GM19099 (cell line): Measurements from ENCODE around the gene UTS2R.

Experiments used
- POLR2A ChIP-seq: IDR thresholded peaks from 3 replicates; pipeline ENCODE4 v1.6.1; 2011; ENCODE audit warnings: low read depth; ENCODE audit not compliant: insufficient read length; ENCODE audit errors: extremely low read depth

The UTS2R gene

DNA sequence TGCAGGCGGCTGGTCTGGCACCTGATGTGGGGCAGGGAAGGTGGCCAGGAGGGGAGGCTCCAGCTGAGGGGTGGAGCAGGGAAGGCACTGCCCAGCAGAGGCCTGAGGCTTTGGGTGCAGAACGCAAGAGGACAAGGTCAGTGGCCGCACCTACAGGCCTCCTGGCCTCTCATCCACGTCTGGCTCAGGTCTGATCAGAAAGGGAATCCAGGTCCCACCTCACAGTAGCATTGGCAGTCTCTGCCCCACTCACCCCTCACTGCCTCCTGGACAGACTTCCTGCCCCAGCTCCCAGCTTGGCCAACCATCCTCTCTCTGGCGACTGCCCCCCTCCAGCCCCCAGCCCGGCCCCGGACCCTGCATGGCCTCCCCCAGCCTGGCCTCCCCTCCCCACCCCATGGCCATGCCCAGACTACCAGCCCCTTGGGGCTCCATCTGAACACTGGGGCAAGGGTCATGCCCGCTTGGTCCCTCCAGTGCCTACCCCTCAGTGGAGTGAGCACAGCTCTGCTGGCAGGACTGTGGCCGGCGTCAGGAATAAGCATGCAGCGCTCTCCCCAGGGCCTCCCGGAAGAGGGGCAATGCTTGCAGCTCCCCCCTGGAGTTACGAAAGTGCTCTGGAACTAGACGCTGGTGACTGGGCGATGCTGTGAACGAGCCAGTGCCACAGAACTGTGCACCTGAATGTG, 4.6 kb downstream of the UTS2R start:
- TF ChIP-seq POLR2A = no peak

DNA sequence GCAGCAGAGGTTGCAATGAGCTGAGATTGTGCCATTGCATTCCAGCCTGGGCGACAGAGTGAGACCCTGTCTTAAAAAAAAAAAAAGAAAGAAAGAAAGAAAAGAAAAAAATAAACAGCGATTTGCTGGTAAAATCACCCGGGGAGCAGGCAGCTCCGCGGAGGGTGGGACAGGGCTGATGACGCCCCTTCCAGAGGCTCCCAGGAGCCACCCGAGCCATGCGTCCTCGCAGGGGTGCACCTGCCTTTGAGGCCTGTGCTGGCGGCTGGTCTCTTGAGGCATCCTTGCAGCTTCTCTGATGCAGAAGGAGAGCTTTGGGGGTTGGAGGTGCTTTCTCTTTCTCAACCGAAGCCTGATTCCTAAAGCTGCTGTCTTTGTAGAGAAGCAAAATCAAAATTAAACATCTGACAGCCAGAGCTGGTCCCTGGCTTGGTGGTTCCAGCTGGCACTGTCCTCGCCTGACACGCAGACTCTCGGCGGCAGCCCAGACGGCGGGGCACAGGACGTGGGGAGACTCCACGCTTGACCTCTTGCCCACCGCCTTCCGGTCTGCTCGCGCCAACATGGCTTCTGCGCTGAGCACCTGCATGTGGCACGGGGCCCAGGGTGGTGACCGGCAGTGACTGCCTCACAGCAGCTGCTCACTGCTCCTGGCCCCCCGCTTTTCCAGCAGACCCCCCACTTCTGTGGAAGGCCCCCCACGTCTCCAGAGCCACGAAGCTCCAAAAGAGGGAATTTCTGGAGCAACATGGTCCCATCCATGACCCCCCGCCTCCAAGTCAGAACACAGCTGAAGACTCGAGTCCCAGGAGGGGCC, 6.6 kb downstream of the UTS2R start:
- no peak for TF ChIP-seq POLR2A

DNA sequence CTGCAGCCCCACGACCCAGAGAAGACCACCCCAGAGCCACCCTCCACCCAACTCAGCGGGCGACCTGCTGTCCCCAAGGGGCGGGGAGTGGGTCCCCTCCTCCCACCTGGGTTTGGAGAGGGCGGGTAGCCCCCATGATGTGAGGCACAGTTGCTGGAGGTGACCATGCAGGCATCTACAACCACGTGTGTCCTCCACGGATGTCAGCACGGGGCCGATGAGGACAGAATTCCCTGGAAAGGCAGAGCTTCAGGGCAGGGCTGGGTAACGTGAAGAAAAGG, 7.1 kb downstream of the UTS2R start:
- no peak for TF ChIP-seq POLR2A

DNA sequence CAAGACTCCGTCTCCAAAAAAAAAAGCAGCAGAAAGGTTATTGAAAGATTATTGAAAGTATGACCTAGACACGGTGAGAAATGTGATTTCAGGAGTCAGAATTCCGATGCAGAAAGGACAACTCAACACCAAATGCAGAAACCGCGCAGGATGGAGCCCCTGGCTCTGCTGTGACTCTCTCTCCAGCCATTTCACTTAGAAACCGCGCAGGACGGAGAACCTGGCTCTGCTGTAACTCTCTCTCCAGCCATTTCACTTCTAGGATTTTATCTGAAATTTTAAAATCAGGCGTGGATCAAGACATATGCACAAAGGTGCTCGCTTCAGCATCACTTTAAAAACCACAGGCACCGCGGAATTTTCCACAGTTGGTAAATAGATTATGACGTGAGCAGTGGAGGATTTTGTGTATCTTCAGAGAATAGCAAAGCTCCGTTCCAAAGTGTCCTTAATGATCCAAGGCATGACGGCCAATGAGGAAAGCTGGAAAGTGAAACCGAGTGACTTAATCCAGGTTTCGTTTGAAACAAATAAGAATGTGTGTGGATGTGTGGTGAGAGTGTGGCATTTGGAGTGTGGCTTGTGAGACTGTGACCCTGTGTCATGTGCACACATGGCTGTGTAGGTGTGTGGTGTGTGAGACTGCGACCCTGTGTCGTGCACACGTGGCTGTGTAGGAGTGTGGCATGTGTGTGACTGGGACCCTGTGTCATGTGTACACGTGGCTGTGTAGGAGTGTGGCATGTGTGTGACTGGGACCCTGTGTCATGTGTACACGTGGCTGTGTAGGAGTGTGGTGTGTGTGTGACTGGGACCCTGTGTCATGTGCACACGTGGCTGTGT, 9.5 kb downstream of the UTS2R start:
- no peak for TF ChIP-seq POLR2A

DNA sequence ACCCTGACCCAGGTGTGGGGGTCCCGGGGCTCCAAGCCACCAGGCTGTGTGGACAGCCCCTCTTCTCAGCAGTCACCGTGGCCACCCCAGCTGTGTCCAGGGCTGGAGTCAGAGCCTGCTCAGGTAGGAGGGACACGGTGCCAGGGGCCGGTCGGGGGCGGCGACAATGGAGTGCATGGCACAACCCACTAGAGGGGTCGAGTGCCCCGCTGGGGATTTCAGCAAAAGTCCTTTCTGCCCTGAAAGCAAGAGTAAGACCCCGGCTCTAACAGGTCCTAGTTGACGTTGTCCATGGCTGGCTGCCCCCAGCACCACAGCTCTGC, 11.3 kb downstream of the UTS2R start:
- TF ChIP-seq POLR2A = no peak

DNA sequence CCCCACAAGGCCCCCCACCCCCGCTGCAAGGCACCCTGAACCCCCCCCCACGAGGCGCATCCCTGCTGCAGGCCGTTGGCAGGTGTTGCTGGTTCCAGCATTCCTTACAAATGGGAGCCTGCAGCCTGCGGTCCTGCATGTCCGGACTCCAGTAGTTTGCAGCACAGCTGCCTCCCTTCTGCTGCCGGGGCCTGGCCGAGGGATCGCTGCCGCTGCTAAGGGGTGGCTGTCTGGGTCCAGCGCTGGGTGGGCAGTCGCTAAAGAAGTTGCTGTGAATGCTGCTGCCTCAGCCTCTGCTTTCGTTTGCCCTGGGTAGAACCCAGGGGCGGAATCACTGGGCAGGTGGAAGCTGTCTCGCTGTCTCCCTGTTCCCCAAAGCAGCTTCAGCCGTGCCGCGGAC, 11.8 kb downstream of the UTS2R start:
- TF ChIP-seq POLR2A = no peak

DNA sequence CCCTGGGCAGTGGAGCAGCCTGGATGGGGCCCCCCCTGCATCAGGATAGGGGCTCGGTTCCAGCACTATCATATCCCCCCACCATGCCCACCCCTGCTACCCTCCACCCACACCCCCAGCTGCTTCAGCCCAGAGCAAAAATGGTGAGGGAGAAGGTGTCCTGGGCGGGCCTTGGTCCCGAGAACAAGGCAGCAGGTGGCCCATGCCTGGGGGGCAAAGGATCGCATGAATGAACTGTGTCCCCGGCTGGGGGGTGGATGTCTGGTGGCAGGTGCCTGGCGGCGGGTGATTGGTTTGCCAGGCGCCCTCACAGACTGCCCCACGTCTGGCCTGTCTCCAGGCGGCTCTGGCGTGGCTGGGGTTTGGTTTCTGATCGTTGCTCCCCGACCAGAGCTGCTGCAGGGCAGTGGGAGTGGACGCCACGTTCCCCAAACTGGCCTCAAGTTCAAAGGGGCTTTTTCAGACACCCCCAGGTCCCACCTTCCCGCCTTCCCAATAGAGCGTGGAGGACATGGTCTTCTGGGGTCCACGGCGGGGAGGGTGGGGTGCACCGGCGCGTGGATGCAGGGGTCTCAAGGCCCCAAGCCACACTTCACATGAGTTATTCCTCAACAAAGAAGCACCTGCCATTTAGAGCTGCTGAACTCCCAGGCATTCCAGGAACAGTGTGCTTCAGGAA, 12.6 kb downstream of the UTS2R start:
- no peak for TF ChIP-seq POLR2A

DNA sequence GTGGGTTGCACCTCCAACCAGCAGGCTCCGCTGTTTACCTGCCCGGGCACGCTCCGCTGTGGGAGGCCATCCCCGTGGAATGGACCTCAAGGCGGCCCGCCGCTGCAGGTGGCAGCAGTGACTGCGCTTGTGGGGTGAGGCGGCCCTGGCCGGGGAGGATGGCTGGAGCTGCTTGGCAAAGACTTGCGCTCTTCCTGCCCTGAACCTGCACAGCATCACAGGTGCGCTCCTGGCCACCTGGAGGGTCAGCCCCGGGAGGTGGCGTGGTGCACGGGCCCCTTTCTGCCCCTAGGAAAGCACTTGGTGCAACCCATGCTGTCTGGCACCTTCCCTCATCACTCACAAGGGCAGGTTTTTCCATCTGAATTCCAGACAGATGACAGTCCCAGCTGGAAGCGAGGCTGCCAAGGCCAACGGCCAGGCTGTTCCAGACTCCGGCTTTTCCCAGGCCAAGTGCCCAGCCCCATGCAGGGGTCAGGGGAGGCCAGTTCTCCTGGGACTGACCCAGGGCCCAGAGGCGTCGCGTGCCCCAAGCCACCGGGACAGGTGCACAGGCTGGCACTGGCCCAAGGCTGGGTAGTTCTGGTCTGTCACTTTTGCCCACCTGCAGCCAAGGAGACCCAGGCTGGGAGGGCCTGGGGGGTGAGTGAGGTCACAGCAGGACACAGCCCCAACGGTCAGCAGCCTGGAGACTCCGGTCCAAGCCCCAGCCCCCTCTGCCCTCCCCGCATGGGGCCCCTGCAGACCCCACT, 13.3 kb downstream of the UTS2R start:
- no peak for TF ChIP-seq POLR2A

DNA sequence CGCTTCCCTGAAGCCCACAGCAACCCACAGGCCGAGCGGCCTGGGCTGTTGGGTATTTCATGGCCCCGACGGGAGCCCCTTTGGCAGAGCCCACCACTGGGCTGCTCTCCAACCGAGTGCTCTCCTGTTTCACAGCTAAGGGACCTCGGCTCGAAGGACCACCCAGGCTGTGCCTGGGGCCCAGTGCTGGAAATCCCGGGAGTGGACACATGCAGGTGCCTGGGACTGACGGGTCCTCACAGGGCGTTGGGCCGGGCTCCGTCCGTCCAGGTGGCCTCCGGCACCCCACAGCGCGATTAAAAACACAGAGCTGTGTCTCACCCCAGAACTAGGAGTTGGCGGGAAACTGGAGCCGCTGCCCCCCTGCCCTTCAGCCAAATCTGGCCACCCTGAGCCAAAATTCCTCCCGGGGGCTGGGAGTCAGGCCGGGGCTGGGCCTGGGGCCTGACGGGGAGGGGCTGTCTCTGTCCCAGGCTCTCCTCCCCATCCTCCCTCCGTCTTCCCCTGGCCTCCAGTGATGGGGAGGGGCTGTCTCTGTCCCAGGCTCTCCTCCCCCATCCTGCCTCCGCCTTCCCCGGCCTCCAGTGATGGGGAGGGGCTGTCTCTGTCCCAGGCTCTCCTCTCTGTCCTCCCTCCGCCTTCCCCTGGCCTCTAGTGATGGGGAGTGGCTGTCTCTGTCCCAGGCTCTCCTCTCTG, 14.1 kb downstream of the UTS2R start:
- TF ChIP-seq POLR2A = no peak

DNA sequence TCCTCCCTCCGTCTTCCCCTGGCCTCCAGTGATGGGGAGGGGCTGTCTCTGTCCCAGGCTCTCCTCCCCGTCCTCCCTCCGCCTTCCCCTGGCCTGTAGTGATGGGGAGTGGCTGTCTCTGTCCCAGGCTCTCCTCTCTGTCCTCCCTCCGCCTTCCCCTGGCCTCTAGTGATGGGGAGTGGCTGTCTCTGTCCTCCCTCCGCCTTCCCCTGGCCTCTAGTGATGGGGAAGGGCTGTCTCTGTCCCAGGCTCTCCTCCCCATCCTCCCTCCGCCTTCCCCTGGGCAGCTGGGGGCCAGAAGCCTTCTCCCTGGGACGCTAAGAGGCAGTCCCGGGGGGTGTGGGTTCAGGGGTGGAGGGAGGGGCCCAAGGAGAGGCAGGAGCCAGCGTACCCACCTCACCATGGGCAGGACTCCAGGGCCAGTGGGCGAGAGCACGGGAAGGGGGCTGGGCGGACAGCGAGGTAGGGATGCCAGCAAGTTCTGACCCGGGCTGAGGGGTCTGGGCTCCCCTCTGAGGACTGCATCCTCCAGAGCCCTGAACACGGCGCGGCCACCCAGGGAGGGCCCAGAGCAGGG, 14.8 kb downstream of the UTS2R start:
- no peak for TF ChIP-seq POLR2A

DNA sequence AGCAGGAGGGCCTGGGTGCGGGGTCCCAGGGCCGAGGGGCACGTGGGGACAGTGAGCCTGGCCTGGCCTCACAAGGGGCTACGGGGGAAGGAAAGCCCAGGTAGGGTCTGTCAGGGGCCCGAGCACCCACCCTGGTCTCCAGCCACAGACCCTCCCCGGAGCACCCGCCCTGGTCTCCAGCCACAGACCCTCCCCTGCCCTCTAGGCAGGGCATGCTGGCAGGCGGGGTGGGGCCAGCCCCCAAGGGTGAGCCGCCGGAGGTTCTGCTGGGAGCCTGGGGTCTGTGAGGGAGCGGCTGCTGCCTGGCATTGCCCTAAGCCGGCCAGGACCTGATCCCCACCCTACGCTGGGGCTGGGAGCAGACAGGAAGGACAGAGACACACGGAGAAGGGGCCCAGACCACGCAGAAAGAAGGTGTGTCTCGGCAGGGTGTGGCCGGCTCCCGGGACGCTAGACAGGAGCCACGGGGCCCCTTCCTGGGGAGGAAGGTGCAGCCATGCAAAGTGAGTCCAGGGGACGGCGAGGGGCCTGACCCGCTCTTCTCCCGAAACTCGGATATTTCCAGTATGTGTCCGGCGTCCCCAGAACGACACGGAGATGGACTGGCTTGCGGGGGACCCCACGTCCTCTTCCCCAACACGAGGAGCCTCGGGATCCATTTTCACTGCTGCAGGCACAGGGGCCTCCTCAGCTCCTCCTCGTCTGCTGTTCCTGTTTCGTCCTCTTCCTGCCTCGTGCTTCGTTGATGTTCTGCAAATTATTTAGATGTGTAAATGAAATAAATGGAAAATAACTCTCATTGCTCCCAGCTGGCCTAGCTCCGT, 15.5 kb downstream of the UTS2R start:
- TF ChIP-seq POLR2A = no peak

DNA sequence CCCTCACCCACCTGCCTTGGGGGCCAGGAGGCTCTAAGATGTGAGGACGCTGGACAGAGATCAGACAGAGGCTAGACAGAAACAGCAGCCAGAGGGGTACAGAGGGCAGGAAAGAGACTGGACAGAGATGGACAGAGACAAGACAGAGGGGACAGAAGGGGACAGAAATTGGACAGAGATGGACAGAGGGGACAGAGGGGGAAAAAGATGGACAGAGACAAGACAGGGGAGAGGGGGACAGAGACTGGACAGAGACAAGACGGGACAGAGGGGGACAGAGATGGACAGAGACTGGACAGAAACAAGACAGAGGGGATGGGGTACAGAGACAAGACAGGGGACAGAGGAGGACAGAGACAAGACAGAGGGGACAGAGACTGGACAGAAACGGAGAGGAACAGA, 16.1 kb downstream of the UTS2R start:
- no peak for TF ChIP-seq POLR2A
